HepG2 (cell line): ENCODE results near the gene RPS27L. TPM values are rescaled to one million over a fixed set of nuclear protein-coding genes. Genes with fewer than 3 reads are reported as not detected.

Experiments used
- BORCS8-MEF2B ChIP-seq: sonication (generic); formaldehyde crosslinking; IDR thresholded peaks from 2 replicates; pipeline ENCODE4 v1.8.0; 2022; ENCODE audit warnings: mild to moderate bottlenecking, missing genetic modification reagents
- CEBPG ChIP-seq: IDR thresholded peaks from 2 replicates; pipeline ENCODE4 v1.6.1; 2016
- CHD4 ChIP-seq: fragments of 200-600 bp; sonication (generic); IDR thresholded peaks from 2 replicates; pipeline ENCODE4 v1.7.0; 2017; ENCODE audit warnings: mild to moderate bottlenecking, low read length, borderline replicate concordance
- DNMT1 ChIP-seq: sonication (generic); formaldehyde crosslinking; IDR thresholded peaks from 2 replicates; pipeline ENCODE4 v1.5.1; 2020; ENCODE audit warnings: mild to moderate bottlenecking, missing genetic modification reagents
- EP300 ChIP-seq, 3 experiments: sonication (generic) in 1 of 3; formaldehyde crosslinking in 1 of 3; IDR thresholded peaks; 2 replicates each; pipeline versions ENCODE4 v1.5.1 to v1.6.1; 2011 to 2020; ENCODE audit warnings: low read depth in 2 of 3, low read length in 2 of 3, borderline replicate concordance in 1 of 3, improper control_type of control experiment in 1 of 3, mild to moderate bottlenecking in 1 of 3, missing genetic modification reagents in 1 of 3, moderate library complexity in 1 of 3
- RXRA ChIP-seq: sonication (generic); formaldehyde crosslinking; IDR thresholded peaks from 2 replicates; pipeline ENCODE4 v1.5.1; 2020; ENCODE audit warnings: missing genetic modification reagents
- SRSF9 ChIP-seq: fragments of 200-400 bp; formaldehyde crosslinking; IDR thresholded peaks from 2 replicates; pipeline ENCODE4 v1.6.1; 2018; ENCODE audit warnings: borderline replicate concordance, mild to moderate bottlenecking, low read depth, low read length; ENCODE audit not compliant: insufficient read depth, poor library complexity, severe bottlenecking
- TFAP4 ChIP-seq: sonication (generic); IDR thresholded peaks from 2 replicates; pipeline ENCODE4 v1.6.1; 2016; ENCODE audit warnings: low read depth, borderline replicate concordance
- TFE3 ChIP-seq: IDR thresholded peaks from 2 replicates; pipeline ENCODE4 v1.6.1; 2016
- TMF1 ChIP-seq: sonication (generic); formaldehyde crosslinking; IDR thresholded peaks from 2 replicates; pipeline ENCODE4 v1.8.1; 2022; ENCODE audit warnings: low read depth, missing genetic modification reagents
- ZFP36 ChIP-seq: fragments of 150-350 bp; IDR thresholded peaks from 2 replicates; pipeline ENCODE4 v1.6.1; 2018; ENCODE audit warnings: borderline replicate concordance, low read length, low read depth; ENCODE audit not compliant: partially characterized antibody
- ZNF234 ChIP-seq: sonication (generic); formaldehyde crosslinking; conservative IDR thresholded peaks from 2 replicates; pipeline ENCODE4 v1.5.1; 2020; ENCODE audit warnings: mild to moderate bottlenecking, missing genetic modification reagents
- ZNF354B ChIP-seq: sonication (generic); formaldehyde crosslinking; IDR thresholded peaks from 2 replicates; pipeline ENCODE4 v1.8.0; 2022; ENCODE audit warnings: mild to moderate bottlenecking, missing genetic modification reagents
- ZNF383 ChIP-seq: sonication (generic); formaldehyde crosslinking; IDR thresholded peaks from 2 replicates; pipeline ENCODE4 v1.4.0; 2020; ENCODE audit warnings: missing genetic modification reagents, mild to moderate bottlenecking, borderline replicate concordance
- ZNF547 ChIP-seq: sonication (generic); formaldehyde crosslinking; IDR thresholded peaks from 2 replicates; pipeline ENCODE4 v1.5.1; 2020; ENCODE audit warnings: mild to moderate bottlenecking, missing genetic modification reagents
- ZNF607 ChIP-seq: sonication (generic); formaldehyde crosslinking; IDR thresholded peaks from 2 replicates; pipeline ENCODE4 v1.5.1; 2020; ENCODE audit warnings: missing genetic modification reagents, mild to moderate bottlenecking, borderline replicate concordance
- ZNF83 ChIP-seq: sonication (generic); formaldehyde crosslinking; IDR thresholded peaks from 2 replicates; pipeline ENCODE4 v1.4.0; 2020; ENCODE audit warnings: missing genetic modification reagents, mild to moderate bottlenecking, borderline replicate concordance
- polyA plus RNA-seq, 8 experiments: library from polyadenylated mRNA; depleted of rRNA in 3 of 8; stranded (reverse) in 7 of 8; unstranded in 1 of 8; fragments of >200 nt; fragmentation: Illumina TruSeq in 4 of 8; extraction: Trizol in 4 of 8; gene quantifications; 2 replicates each; pipeline versions ENCODE4 v1.2.1 to v1.2.3, GENCODE V29; 2011 to 2016; ENCODE audit warnings: low read depth in 4 of 8, missing spikeins in 1 of 8, mixed read lengths in 1 of 8; ENCODE audit not compliant: insufficient read depth in 1 of 8
- total RNA-seq, 5 experiments: library from RNA; depleted of rRNA; stranded (reverse); fragments of >200 nt; fragmentation: Illumina TruSeq; extraction: Trizol; gene quantifications; 2 replicates each; pipeline ENCODE4 v1.2.3, GENCODE V29; 2016; ENCODE audit warnings: low read depth in 1 of 5
- TF ChIP-seq, protein P1 (sequence below): sonication (generic); formaldehyde crosslinking; IDR thresholded peaks from 2 replicates; pipeline ENCODE4 v1.4.0; 2020; ENCODE audit warnings: missing genetic modification reagents
- TF ChIP-seq, protein P2 (sequence below): IDR thresholded peaks from 2 replicates; pipeline ENCODE4 v1.6.1; 2012; ENCODE audit warnings: low read length, improper control_type of control experiment

RPS27L gene
- total and polyA plus RNA-seq, 2 of the 13 experiments (the other 11 are each of a cell fraction or from before 2014, with no cell fraction given), result 231 to 433 TPM

DNA sequence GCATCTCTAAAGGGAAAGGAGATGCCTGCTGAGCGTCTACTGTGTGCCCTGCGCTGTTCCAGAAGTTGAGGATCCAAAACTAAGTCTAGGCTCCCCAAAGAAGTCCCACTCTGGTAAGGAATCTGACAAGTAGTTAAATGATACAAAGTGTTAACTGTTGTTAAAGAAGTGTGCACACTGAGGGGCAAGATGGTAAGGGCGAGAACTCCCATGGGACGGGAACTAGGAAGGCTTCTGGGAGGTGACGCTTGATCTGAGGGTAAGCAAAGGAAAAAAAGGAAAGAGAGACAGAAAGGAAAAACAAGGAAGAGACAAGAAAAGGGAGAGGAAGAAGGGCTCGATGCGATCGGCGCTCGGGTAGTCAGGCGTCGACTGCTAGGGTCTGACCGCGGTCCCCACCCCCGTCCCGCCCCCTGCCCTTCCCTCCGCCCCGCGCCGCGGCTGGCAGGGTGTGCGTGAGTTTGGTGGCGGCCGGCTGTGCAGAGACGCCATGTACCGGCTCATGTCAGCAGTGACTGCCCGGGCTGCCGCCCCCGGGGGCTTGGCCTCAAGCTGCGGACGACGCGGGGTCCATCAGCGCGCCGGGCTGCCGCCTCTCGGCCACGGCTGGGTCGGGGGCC is 35.8 kb downstream of the RPS27L start, which contains the start of gene LACTB (continued):
- TF ChIP-seq TFE3 (CRISPR knock-in tag) (no peak), ZNF354B (CRISPR knock-in tag) (no peak), BORCS8-MEF2B (CRISPR knock-in tag) (no peak; the same call in 1 of the 2 replicates), ZNF383 (CRISPR knock-in tag) (peak; percentile 49; the same call in 1 of the 2 replicates), ZFP36 (no peak), SRSF9 (no peak), ZNF234 (CRISPR knock-in tag) (no peak), DNMT1 (CRISPR knock-in tag) (0 out of 2 replicates have a peak, but pooled peaks have one; percentile 12), TMF1 (0 out of 2 replicates have a peak, but pooled peaks have one; percentile 44), TFAP4 (no peak), ZNF607 (CRISPR knock-in tag) (no peak), CHD4 (no peak), ZNF83 (CRISPR knock-in tag) (no peak), EP300 (IDR thresholded peaks at IDR 0.05; ENCODE audit: low read depth in 2 of 2, low read length in 2 of 2) (no peak), EP300 (CRISPR knock-in tag; IDR thresholded peaks at IDR 0.05; ENCODE audit: borderline replicate concordance) (no peak), ZNF547 (no peak), CEBPG (CRISPR knock-in tag) (no peak), RXRA (CRISPR knock-in tag) (no peak)
- TF ChIP-seq, protein P1, sequence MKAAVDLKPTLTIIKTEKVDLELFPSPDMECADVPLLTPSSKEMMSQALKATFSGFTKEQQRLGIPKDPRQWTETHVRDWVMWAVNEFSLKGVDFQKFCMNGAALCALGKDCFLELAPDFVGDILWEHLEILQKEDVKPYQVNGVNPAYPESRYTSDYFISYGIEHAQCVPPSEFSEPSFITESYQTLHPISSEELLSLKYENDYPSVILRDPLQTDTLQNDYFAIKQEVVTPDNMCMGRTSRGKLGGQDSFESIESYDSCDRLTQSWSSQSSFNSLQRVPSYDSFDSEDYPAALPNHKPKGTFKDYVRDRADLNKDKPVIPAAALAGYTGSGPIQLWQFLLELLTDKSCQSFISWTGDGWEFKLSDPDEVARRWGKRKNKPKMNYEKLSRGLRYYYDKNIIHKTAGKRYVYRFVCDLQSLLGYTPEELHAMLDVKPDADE, result no peak
- TF ChIP-seq, protein P2, sequence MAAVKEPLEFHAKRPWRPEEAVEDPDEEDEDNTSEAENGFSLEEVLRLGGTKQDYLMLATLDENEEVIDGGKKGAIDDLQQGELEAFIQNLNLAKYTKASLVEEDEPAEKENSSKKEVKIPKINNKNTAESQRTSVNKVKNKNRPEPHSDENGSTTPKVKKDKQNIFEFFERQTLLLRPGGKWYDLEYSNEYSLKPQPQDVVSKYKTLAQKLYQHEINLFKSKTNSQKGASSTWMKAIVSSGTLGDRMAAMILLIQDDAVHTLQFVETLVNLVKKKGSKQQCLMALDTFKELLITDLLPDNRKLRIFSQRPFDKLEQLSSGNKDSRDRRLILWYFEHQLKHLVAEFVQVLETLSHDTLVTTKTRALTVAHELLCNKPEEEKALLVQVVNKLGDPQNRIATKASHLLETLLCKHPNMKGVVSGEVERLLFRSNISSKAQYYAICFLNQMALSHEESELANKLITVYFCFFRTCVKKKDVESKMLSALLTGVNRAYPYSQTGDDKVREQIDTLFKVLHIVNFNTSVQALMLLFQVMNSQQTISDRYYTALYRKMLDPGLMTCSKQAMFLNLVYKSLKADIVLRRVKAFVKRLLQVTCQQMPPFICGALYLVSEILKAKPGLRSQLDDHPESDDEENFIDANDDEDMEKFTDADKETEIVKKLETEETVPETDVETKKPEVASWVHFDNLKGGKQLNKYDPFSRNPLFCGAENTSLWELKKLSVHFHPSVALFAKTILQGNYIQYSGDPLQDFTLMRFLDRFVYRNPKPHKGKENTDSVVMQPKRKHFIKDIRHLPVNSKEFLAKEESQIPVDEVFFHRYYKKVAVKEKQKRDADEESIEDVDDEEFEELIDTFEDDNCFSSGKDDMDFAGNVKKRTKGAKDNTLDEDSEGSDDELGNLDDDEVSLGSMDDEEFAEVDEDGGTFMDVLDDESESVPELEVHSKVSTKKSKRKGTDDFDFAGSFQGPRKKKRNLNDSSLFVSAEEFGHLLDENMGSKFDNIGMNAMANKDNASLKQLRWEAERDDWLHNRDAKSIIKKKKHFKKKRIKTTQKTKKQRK, result no peak
